Pancreas (tissue), 10 donors: ENCODE data around the gene DOCK11. TPM values are rescaled to one million over a fixed set of nuclear protein-coding genes. Genes with fewer than 3 reads are reported as not detected.

Experiments
- ATAC-seq, 4 donors: fragments of 200-7000 bp; cut with Tn5 transposase; one replicate each; pipeline versions ENCODE4 v1.8.0 to v1.9.1; 2020; ENCODE audit warnings: mild to moderate bottlenecking in 4 of 4, moderate library complexity in 4 of 4
- DNase-seq, 6 donors: peaks; one replicate each; pipeline ENCODE4 v3.0.0-alpha.2; 2020
- FAIRE-seq: peaks from 2 replicates; lab custom pipeline; 2012; peaks lifted over from hg19 to GRCh38; lab: Jason Lieb, UNC
- H3K27ac ChIP-seq, 4 donors: fragments of 200-600 bp; sonication (generic); 1 replicate in 3 of 4; 2 replicates in 1 of 4; pipeline versions ENCODE4 v1.5.0 to v1.8.0; 2020
- H3K27me3 ChIP-seq, 4 donors: fragments of 200-600 bp; one replicate each; pipeline ENCODE4 v1.8.0; 2021
- H3K36me3 ChIP-seq, 3 donors: fragments of 200-600 bp; sonication (generic) in 1 of 3; one replicate each; pipeline versions ENCODE4 v1.5.0 to v1.8.0; 2020 to 2021
- H3K4me1 ChIP-seq, 3 donors: fragments of 200-600 bp; one replicate each; pipeline ENCODE4 v1.8.0; 2021
- H3K4me3 ChIP-seq, 4 donors: fragments of 200-600 bp; sonication (generic) in 2 of 4; one replicate each; pipeline versions ENCODE4 v1.5.0 to v1.8.0; 2020 to 2021
- H3K9me3 ChIP-seq, 4 donors: fragments of 200-600 bp; one replicate each; pipeline ENCODE4 v1.8.0; 2021
- WGBS, 2 donors: extraction: QIAGEN DNeasy Blood & Tissue Kit; methylation state at CpG; one replicate each; pipeline ENCODE4 v1.1.7; 2013; 5-methylcytosine and 5-hydroxymethylcytosine counted together
- intact Hi-C, 3 donors: fragments of 100-400 bp; cut with DNase I; formaldehyde crosslinking; loops; one replicate each; pipeline versions ENCODE4 v1.11.1 to v1.14.2; 2022
- polyA plus RNA-seq, 2 donors: library from polyadenylated mRNA; stranded (reverse); fragments of 200-250 nt; gene quantifications; one replicate each; pipeline ENCODE4 v1.2.3, GENCODE V29; 2013
- total RNA-seq, 6 donors: library from RNA; stranded (reverse); fragmentation: NEBNext Ultra II Directional in 4 of 6; extraction: Animal tissue kit (Norgen Biotek cat#: 25700) in 4 of 6; gene quantifications; one replicate each; pipeline versions ENCODE4 v1.2.1 to v1.2.4, GENCODE V29; 2021 to 2023
- TF ChIP-seq, protein P1 (sequence below), 4 donors: fragments of 200-600 bp; sonication (generic) in 3 of 4; IDR thresholded peaks; one replicate each; pipeline versions ENCODE4 v1.5.0 to v1.8.0; 2021; ENCODE audit warnings: antibody characterized with exemption in 4 of 4
- donor health status: healthy with polysubstance abuse.
- donor health status: DM: no; HTN: no; CAD: no; lungs with moderate emphysema.
- donor health status: DM: no; HTN: no; CAD: no.
- donor health status: control.
- donor health status: control.
- donor health status: Bipolar disorder and iron deficiency.
- donor health status: DM: yes; HTN: yes; CAD: no.
- donor health status: DM: no; HTN: no; CAD: no.
- donor health status: DM: no; HTN: no; CAD: no.
- donor health status: DM: yes; HTN: yes; CAD: no.

The DOCK11 gene
- total and polyA plus RNA-seq, 8 donors, result 0.65 to 8.1 (median 2.4) TPM

DNA sequence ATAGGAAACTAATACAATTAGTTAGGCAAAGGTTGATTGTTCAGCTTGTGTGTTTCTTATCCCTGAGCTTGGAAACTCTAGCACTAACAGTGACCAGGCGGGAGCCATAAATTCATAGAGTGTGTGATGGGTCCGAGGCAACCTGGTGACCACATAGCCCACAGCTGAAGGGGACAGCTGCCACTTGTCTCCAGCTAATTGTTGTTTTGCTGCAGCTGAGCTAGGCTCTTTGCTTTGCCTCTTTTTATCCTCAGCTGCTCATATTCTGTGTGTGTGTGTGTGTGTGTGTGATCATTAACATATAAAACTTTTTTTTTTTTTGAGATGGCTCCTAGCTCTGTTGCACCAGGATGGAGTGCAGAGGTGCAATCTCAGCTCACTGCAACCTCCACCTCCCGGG, 53.2 kb downstream of the DOCK11 start:
- ATAC-seq (no peak), DNase-seq (no peak), FAIRE-seq (no peak)
- Histone ChIP-seq H3K4me1 (no peaks in the 10 kb centered on the region), H3K4me3 (no peak overlapping the region), H3K9me3 (no peaks in the 10 kb centered on the region), H3K27ac (no peak overlapping the region), H3K36me3 (no peaks in the 10 kb centered on the region), H3K27me3 (no peaks in the 10 kb centered on the region)
- 61 to 83% methylated on average over 3 of the region's 3 CpGs for WGBS, 2 donors
- intact Hi-C loops, result no loop called here
- TF ChIP-seq, protein P1, sequence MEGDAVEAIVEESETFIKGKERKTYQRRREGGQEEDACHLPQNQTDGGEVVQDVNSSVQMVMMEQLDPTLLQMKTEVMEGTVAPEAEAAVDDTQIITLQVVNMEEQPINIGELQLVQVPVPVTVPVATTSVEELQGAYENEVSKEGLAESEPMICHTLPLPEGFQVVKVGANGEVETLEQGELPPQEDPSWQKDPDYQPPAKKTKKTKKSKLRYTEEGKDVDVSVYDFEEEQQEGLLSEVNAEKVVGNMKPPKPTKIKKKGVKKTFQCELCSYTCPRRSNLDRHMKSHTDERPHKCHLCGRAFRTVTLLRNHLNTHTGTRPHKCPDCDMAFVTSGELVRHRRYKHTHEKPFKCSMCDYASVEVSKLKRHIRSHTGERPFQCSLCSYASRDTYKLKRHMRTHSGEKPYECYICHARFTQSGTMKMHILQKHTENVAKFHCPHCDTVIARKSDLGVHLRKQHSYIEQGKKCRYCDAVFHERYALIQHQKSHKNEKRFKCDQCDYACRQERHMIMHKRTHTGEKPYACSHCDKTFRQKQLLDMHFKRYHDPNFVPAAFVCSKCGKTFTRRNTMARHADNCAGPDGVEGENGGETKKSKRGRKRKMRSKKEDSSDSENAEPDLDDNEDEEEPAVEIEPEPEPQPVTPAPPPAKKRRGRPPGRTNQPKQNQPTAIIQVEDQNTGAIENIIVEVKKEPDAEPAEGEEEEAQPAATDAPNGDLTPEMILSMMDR (IDR thresholded peaks at IDR 0.05), result no peak

DNA sequence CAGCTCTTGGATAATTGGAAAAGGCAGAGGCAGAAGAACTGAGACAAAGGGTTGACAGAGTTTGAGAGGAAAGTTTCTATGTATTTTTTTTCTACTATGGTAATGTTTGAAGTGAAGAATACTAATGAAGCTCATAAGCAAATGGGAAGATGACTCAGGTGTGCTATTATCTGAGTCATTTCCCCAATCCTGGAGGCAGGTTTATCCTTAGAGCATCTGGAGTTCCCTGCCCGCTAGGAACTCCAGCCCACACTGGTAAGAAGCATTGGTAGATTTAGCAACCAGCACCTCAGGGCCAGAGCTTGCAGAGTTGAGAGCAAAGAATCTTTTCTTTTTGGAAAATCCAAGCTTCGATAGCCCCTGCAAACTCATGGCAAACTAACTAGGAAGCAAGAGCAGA, 55.2 kb downstream of the DOCK11 start:
- Histone ChIP-seq H3K9me3 (no peaks in the 10 kb centered on the region), H3K4me1 (no peaks in the 10 kb centered on the region), H3K27me3 (no peaks in the 10 kb centered on the region), H3K36me3 (no peaks in the 10 kb centered on the region), H3K27ac (no peak overlapping the region), H3K4me3 (no peak overlapping the region)
- TF ChIP-seq, protein P1 (IDR thresholded peaks at IDR 0.05), result no peak
- ATAC-seq (no peak), DNase-seq (no peak), FAIRE-seq (no peak)
- 78 to 92% methylated on average over 2 of the region's 2 CpGs for WGBS, 2 donors
- intact Hi-C loops, result no loop called here

DNA sequence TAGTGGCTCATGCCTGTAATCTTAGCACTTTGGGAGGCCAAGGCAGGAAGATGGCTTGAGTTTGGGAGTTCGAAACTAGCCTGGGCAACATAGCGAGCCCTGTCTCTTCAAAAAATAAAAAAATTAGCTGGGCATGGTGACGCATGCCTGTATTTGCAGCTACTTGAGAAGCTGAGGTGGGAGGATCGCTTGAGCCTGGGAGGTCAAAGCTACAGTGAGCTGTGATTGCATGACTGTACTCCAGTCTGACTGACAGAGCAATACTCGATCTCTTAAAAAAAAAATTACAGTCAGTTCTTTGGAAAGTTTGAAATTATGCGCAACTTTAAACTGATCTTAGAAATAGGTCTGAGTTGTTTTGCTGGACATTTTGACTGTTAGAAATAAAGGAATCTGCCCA, 55.8 kb downstream of the DOCK11 start:
- Histone ChIP-seq H3K4me1 (no peaks in the 10 kb centered on the region), H3K27me3 (no peaks in the 10 kb centered on the region), H3K4me3 (no peak overlapping the region), H3K27ac (no peak overlapping the region), H3K36me3 (no peaks in the 10 kb centered on the region), H3K9me3 (no peaks in the 10 kb centered on the region)
- no peak for FAIRE-seq
- 84 to 90% methylated on average over 6 of the region's 6 CpGs for WGBS, 2 donors
- DNase-seq, result no peak
- ATAC-seq, result no peak
- TF ChIP-seq, protein P1 (IDR thresholded peaks at IDR 0.05), result no peak
- intact Hi-C loops, result no loop called here

DNA sequence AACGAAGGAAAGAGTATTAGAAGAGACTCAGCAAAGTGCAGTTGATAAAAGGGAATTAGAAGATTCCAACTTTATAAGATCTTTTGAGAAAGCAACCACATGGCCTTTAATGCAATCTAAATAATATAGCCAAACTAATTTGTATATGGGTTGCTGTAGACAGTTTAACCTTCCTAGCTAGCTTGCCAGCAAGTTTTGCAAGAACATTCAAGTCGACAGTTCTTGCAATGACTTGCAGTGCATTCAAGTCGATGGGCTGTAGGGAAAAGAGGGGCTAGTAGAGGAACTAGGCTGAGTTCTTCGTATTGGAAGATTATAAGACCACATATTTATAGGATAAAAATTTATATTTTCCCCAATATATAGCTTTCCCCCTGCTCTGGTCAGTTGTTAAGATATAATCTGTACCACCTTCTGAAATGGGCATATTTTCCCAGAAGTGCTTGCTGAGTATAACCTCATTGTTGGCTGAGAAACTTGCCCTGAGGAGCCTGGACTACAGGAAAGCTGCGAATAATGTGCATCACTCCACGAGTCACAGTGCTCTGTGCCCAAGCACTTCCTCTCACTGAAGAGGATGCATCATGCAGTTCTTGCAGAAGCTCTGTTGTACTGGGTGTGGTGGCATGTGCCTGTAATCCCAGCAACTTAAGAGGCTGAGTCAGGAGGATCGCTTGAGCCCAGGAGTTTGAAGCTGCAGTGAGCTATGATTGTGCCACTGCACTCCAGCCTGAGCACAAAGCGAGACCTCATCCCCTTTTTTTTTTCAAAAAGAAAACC, 56.7 kb downstream of the DOCK11 start:
- Histone ChIP-seq H3K4me1 (no peaks in the 10 kb centered on the region), H3K4me3 (no peak overlapping the region), H3K27me3 (no peaks in the 10 kb centered on the region), H3K36me3 (no peaks in the 10 kb centered on the region), H3K9me3 (no peaks in the 10 kb centered on the region), H3K27ac (no peak overlapping the region)
- DNase-seq (no peak), FAIRE-seq (no peak), ATAC-seq (peak in 2 of 4 donors; percentile 37 to 68)
- WGBS, 2 donors, result 57 to 70% methylated on average over 8 of the region's 8 CpGs
- intact Hi-C loops, result no loop called here
- TF ChIP-seq, protein P1 (IDR thresholded peaks at IDR 0.05), result no peak

DNA sequence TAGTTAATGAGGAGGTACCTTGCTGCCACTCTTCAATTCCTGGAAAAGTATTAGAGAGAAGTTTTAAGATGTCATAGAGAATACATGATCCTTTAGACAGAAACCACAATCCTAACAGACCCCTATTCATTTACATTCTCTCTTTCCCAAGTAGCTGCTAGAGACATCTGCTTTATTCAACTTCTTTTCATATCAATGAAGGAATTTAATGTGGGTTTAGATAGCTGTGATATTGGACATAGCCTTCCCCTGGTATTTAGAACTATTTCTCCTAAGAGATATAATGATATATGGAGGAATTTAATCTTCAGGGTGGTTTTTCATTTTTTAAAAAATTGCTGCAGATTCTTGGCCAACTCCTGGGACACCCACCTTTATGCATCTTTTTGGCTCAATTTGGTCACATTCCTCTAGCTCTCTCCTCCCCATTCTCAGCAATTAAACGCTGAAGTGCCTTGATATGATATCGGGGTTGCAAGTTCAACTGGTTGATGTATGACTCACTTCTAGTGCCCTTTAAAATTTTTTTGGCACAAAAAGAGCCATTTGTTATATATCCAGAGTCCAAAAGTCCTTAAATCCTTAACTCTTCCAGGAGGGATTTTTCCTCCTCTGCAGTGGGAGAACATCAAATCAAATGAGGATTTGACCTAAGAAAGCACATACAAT, 57.6 kb downstream of the DOCK11 start:
- no peak for FAIRE-seq
- no peak for ATAC-seq
- Histone ChIP-seq H3K4me1 (no peaks in the 10 kb centered on the region), H3K27me3 (no peaks in the 10 kb centered on the region), H3K4me3 (no peak overlapping the region), H3K36me3 (no peaks in the 10 kb centered on the region), H3K27ac (no peak overlapping the region), H3K9me3 (no peaks in the 10 kb centered on the region)
- no peak for DNase-seq
- intact Hi-C loops, result no loop called here
- TF ChIP-seq, protein P1 (IDR thresholded peaks at IDR 0.05), result no peak
- 16 to 20% methylated on average over 2 of the region's 2 CpGs for WGBS, 2 donors
